Stimulated activated naive CD8-positive, alpha-beta T cell treated with anti-CD3 and anti-CD28 coated beads, Interleukin-15, amount 100 ng/mL, for 72 hours (primary cell): ENCODE data around the gene DEGS2.

Source experiments
- ATAC-seq: fragments of 150-1000 bp; cut with Tn5 transposase; 2 replicates; pipeline ENCODE4 v1.10.0; 2021; ENCODE audit warnings: mild to moderate bottlenecking, moderate library complexity
- DNase-seq, 2 donors: peaks; one replicate each; pipeline ENCODE4 v3.0.0; 2021 to 2022
- H3K27ac Mint-ChIP-seq, 2 donors: one replicate each; pipeline ENCODE4 v1.8.0; 2022; ENCODE audit warnings: mild to moderate bottlenecking in 2 of 2, mixed read lengths in 2 of 2, moderate library complexity in 2 of 2
- H3K27me3 Mint-ChIP-seq: one replicate; pipeline ENCODE4 v1.8.0; 2022; ENCODE audit warnings: mixed read lengths
- H3K4me1 Mint-ChIP-seq: one replicate; pipeline ENCODE4 v1.8.0; 2022; ENCODE audit warnings: mild to moderate bottlenecking, mixed read lengths
- H3K4me3 Mint-ChIP-seq, 2 donors: one replicate each; pipeline ENCODE4 v1.8.0; 2022; ENCODE audit warnings: mild to moderate bottlenecking in 2 of 2, mixed read lengths in 2 of 2, moderate library complexity in 1 of 2
- H3K9me3 Mint-ChIP-seq, 2 donors: one replicate each; pipeline ENCODE4 v1.8.0; 2022; ENCODE audit warnings: mixed read lengths in 2 of 2

DEGS2 gene

DNA sequence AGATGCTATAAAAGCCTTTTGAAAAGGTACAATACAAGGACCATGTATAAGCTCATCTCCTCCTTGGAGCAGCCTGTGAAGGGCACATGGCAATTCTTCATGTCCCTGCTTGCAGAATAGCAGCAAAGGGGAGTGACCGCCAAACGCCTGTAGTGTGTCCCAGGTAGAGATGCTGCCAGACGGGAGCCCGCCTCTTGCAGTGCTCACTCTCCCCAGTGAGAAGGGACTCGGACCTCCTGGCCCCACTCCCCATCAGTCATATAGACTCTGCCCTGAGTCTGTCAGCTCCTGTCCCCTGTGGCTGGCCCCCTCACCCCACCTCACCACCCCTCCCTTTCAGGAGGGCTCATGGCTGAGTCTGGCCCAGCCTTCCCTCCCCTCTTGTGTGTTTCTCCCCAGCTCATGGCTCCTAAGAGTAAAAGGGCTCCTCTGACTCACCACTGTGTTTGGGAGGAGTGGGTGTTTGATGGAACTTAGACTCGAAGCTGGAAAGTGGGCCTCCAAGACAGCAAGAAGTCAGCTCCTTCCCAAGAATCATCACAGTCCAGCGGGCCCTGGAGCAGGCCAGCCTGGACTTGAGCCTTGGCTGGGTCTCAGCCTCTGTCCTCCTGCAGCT, 40.9 kb downstream of the DEGS2 start:
- Mint-ChIP-seq H3K27me3 (no peaks in the 10 kb centered on the region), H3K27ac (peak overlapping the region; percentile 55 to 88), H3K4me1 (peaks cover 66% of the 10 kb centered on the region), H3K4me3 (no peak overlapping the region), H3K9me3 (no peaks in the 10 kb centered on the region)
- ATAC-seq (no peak), DNase-seq (no peak)

DNA sequence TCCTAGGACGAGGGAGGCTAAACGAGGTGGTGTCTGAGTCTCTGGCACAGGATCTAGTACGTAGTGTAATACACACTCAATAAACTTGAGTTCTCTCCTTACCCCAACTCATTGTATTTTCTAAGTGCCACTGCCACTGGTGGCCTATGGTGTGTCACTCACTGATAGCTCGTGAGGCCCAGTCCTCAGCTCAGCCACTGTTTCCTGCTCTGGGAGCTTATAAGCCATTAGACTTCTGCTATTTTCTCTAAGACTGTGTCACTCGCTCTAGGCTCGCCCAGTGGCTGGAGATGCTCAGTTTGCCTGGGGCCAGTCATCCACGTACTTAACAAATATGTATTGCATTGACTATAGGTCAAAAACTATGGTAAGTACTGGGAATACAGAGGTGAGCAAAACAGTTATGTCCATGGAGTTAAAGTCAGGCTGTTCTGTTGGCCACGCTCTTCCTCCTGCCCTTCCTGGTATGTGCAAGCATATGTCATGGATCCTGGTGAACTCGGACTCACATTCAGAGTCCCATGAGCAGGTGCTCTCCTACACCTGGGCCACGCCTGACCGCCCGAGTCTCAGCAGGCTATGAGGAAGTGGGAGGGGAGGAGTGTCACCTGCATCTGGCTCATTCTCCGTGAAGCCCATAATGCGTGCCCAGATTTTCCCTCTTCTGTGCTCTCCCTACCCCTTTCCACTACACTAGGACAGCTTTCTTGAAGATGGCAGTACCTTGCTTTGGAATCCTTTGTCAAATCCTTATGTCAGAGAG, 41.6 kb downstream of the DEGS2 start:
- no peaks in the 10 kb centered on the region for H3K9me3 Mint-ChIP-seq
- no peak for DNase-seq
- no peaks in the 10 kb centered on the region for H3K27me3 Mint-ChIP-seq
- no peak for ATAC-seq
- peaks cover 73% of the 10 kb centered on the region for H3K4me1 Mint-ChIP-seq
- peak overlapping the region; percentile 55 to 88 for H3K27ac Mint-ChIP-seq
- H3K4me3 Mint-ChIP-seq: no peak overlapping the region

DNA sequence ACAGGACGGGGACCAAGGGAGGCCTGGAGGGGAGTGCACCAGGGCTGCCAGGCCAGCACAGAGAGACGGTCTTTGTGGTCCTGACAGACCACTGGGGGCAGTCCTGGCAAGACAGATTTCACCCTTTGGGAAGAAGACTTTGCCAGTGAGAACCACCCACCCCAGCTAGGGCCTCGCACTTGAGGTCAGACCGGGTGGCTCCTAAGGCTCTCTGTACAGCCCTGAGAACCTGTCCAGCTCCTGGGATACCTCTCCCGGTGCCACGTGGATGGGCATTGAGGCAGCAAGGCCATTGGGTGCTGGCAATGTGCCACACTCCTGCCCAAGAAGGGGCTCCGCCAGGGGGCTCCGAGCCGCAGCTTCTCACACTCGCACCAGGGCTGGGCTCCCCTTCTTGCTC, 42.4 kb downstream of the DEGS2 start:
- DNase-seq (no peak), ATAC-seq (no peak)
- no peaks in the 10 kb centered on the region for H3K27me3 Mint-ChIP-seq
- H3K27ac Mint-ChIP-seq: peak overlapping the region; percentile 85 to 96
- peaks cover 80% of the 10 kb centered on the region for H3K4me1 Mint-ChIP-seq
- no peak overlapping the region for H3K4me3 Mint-ChIP-seq
- no peaks in the 10 kb centered on the region for H3K9me3 Mint-ChIP-seq

DNA sequence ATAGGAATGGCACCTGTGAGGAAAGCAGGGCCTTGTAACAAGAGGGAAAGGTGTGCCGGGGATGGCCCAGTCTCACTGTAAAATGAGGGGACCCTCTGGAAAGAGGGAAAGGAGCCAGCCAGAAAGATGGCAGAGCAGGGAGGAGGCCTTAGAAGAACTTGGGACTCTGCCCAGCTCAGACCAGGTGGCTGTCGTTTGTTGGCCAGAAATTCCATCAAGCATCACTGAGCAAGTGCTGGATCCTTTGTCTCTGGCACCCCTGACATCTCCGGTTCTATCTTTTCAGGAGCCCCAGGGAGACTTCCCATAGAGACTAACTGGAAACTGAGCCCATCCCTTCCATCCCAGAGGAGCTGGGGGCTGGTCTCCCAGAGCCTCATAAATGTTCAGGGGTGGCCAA, 43.3 kb downstream of the DEGS2 start:
- Mint-ChIP-seq H3K27me3 (no peaks in the 10 kb centered on the region), H3K4me3 (no peak overlapping the region), H3K4me1 (peaks cover 85% of the 10 kb centered on the region), H3K27ac (peak overlapping the region; percentile 85 to 96), H3K9me3 (no peaks in the 10 kb centered on the region)
- DNase-seq (no peak), ATAC-seq (no peak)

DNA sequence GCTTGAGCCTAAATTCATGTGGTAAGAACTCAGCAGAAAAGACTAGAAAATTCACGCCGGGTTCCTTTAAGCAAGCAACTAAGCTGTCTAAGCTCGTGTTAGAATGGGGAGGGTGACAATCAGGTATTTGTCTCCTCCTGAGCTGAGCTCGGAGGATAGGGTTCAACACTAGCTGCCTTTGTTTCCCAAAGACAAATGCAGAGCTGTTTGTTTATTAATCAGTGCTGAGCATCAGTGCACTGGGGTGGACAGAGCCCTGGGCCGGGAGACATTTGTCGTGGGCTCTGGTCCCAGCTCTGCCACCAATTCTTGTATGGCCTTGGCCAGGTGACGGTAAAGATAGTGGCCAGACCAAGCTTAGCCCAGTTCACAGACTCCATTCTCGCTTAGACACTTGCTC, 43.7 kb downstream of the DEGS2 start:
- peaks cover 85% of the 10 kb centered on the region for H3K4me1 Mint-ChIP-seq
- peak overlapping the region in 1 of 2 donors; percentile 96 for H3K27ac Mint-ChIP-seq
- DNase-seq (no peak), ATAC-seq (no peak)
- no peak overlapping the region for H3K4me3 Mint-ChIP-seq
- no peaks in the 10 kb centered on the region for H3K9me3 Mint-ChIP-seq
- no peaks in the 10 kb centered on the region for H3K27me3 Mint-ChIP-seq

DNA sequence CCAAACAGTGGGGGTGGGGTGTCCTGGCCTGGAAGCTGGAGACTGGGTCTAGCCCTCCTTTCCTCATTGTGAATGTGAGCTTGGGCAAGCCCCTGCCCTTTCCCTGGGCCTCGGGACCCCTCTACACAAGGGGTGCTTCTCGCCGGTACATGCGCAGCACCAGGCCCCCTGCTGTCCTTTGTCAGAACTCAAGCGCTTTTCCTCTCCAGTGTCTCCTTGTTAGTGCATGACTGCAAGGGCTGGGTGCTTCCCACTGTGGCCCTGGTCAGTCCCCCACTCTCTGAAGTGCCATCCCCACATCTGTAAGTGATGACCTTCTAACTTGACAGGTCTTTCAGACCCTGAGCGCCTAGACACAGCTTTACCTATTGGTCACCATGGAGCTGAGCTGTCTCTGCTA, 44.2 kb downstream of the DEGS2 start:
- DNase-seq: no peak
- peaks cover 86% of the 10 kb centered on the region for H3K4me1 Mint-ChIP-seq
- no peak for ATAC-seq
- no peak overlapping the region for H3K4me3 Mint-ChIP-seq
- H3K27me3 Mint-ChIP-seq: no peaks in the 10 kb centered on the region
- H3K27ac Mint-ChIP-seq: peak overlapping the region in 1 of 2 donors; percentile 96
- H3K9me3 Mint-ChIP-seq: no peaks in the 10 kb centered on the region

DNA sequence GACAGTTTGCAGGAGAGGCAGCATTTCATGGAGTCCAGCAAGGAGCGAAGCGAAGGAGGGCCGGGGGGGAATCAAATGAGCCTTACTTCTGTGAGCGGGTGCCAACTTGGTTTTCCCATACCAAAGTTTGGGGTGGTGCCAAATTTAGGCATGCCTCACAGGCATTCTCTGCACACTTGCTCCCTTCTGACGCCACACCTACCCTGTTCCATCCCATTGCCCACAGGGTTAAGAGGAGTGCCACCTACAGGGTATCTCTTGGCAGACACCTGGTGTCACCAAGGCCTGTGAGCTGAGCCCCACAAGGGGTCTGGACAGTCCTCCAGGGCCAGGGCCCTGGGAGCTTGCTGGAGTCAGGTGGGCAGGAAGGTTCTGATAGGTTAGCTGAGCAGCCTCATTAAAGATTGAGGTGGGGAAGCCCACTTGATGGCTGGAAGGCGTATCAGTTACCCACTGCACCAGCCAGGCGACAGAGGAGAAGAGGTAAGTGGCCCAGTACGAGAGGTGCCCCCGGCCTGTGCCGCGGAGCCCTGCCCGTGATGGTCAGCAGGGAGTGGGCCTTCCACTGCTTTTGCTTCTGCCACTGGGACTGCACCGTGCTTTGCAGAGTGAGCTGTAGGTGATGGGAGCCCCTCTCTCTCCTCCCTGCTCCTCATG, 45.2 kb downstream of the DEGS2 start:
- peak overlapping the region; percentile 61 to 66 for H3K27ac Mint-ChIP-seq
- no peaks in the 10 kb centered on the region for H3K9me3 Mint-ChIP-seq
- no peak for DNase-seq
- H3K4me3 Mint-ChIP-seq: no peak overlapping the region
- H3K4me1 Mint-ChIP-seq: peaks cover 85% of the 10 kb centered on the region
- no peaks in the 10 kb centered on the region for H3K27me3 Mint-ChIP-seq
- no peak for ATAC-seq

DNA sequence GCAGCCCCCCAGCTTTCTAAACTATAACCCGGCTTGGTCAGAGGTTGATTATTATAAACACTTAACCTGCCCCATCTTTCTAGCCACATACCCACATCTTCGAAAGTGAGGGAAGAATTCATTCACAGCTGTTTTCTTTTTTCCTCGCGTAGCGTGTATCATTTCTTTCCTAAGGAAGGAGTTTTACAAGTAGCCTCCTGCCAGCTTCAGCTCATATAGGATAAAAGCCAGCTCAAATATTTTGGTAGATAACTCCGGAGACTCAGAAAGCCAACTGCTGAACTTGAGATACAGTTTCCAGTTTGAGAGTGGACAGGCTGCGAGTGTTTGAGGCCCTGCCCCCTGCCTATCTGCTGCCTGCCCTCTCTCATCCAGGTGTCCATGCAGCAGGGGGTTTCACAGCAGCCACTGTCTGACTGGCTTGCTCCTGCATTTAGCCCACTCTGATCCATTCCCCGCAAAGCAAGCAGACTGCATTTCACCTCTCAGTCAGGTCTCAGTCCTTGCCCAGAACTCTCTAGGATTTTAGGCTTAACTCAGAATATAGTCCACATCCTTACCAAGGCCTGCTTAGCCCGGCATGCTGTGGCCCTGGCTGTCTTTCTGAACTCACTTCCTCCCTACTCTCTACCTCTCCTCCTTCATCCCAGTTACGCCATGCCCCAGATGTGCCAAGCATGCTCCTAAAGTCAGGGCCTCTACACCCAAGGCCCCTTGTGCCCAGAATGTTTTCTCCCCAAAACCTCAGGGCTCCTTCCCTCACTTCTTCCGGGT, 47.3 kb downstream of the DEGS2 start:
- Mint-ChIP-seq H3K4me3 (no peak overlapping the region), H3K27me3 (no peaks in the 10 kb centered on the region), H3K9me3 (no peaks in the 10 kb centered on the region), H3K27ac (peak overlapping the region; percentile 40 to 79), H3K4me1 (peaks cover 85% of the 10 kb centered on the region)
- DNase-seq (no peak), ATAC-seq (no peak)

DNA sequence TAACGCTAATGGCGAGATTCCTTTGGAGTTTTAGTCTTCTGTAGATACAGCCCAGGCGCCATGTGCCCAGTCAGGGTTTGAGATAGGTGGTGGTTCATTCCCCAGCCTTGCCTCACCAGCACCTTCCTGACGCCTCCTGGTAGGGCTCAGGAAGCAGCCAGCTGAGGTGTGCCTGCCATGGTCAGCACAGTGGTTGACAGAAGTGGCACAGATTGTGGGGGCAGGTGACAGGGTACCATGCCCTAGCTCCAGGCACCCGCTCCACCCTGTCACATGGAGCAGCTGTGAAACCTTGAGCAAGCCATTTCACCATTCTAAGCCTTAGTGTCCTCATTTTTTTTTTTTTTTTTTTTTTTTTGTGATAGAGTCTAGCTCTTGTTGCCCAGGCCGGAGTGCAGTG, 48.6 kb downstream of the DEGS2 start:
- Mint-ChIP-seq H3K4me1 (peaks cover 86% of the 10 kb centered on the region), H3K27me3 (no peaks in the 10 kb centered on the region), H3K9me3 (no peaks in the 10 kb centered on the region), H3K4me3 (no peak overlapping the region), H3K27ac (no peak overlapping the region)
- no peak for ATAC-seq
- DNase-seq: no peak

DNA sequence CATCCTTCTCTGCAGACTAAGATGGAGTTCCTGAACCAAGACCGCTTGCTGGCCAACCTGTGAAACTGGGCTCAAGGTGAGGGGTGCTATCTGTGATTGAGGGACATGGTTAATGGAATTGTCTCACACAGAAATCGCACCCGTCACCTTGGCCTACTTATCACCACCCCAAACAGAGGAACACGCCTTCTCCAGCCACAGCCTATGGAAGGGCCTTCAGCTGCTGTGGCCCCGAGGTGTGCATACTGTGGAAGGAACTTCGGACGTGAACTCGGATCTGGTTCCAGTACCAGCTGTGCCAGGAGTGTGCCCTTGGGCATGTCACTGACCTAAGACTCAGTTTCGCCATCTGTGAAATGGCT, 49.9 kb downstream of the DEGS2 start:
- ATAC-seq (no peak), DNase-seq (no peak)
- Mint-ChIP-seq H3K4me3 (peak overlapping the region in 1 of 2 donors; percentile 9), H3K27ac (peak overlapping the region; percentile 68 to 74), H3K9me3 (no peaks in the 10 kb centered on the region), H3K4me1 (peaks cover 88% of the 10 kb centered on the region), H3K27me3 (no peaks in the 10 kb centered on the region)

DNA sequence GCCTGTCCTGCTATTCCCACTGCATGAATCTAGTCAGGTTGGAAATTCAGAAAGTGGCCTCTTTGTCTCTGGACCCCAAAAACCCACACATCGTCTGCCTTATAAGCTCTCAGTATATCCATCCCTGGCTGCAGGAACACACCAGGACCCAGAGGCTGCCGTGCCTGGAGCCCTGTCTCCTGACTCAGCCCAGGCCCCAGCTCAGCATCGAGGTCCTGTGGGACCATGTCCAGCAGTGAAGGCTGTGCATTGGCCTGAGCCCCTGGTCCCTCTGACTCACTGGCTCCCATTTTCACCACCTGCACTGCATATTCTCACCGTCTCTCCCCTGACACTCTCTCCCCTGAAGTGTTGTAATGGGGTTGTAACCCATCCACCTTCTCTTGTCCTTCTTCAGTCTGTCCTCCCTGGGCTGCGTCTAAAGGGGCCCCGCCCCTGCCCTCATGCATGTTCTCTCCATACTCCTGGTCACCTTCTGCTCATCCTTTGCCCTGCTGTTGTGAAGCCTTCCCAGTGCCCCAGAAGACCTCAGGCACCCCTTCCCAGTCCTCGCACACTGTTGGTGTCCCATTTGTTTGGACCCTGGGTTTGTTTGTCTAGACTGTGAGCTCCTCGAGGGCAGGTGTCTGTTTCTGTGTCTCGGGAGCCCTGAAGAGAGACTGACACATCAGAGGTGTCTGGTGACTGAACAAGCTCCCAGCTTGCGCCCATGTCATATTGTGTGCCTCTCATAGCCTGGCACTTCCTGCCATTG, 50.4 kb downstream of the DEGS2 start:
- no peak for DNase-seq
- peak overlapping the region; percentile 96 to 97 for H3K27ac Mint-ChIP-seq
- peak overlapping the region in 1 of 2 donors; percentile 61 for H3K4me3 Mint-ChIP-seq
- no peak for ATAC-seq
- H3K4me1 Mint-ChIP-seq: peaks cover 89% of the 10 kb centered on the region
- H3K9me3 Mint-ChIP-seq: no peaks in the 10 kb centered on the region
- no peaks in the 10 kb centered on the region for H3K27me3 Mint-ChIP-seq

DNA sequence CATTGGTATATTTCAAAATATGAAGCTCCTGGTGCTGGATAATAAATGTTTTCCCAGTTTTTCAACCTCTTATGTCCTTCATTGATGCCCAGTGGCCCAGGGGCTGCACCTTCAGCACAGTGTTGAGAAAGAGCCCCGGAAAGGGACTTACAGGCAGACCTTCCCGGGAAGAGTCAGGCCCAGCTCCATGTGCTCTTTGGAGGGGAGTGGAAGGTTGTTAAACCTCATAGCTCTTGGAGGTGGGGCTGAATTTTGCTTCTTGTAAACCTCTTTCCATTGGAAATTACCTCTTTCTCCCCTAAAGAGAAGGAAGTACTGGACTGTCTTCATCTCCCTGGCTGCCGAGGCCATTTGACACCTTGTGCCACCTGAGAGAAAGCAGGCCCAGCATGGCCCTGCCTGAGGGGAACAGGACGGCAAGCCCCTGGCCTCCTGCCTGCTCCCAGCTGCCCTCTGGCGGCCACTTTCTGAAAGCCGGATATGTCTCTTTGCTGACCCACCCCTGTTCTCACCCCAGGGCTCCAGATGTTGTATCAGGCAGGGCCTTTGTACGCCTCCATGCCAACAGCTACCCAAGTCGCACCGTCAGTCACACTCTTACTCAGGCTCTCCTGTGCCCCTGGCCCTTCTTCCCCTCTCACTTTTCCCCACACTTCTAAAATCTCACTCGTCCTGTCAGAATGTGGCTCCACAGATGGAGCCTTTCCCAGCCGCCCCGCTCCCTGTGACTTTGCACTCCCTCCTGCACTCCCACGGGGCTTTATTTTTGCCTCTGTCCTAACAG, 51.2 kb downstream of the DEGS2 start:
- ATAC-seq (peak; percentile 81), DNase-seq (peak; percentile 85 to 88)
- Mint-ChIP-seq H3K27me3 (no peaks in the 10 kb centered on the region), H3K4me1 (peaks cover 89% of the 10 kb centered on the region), H3K9me3 (no peaks in the 10 kb centered on the region), H3K27ac (peak overlapping the region; percentile 93 to 97), H3K4me3 (peak overlapping the region; percentile 49 to 61)

DNA sequence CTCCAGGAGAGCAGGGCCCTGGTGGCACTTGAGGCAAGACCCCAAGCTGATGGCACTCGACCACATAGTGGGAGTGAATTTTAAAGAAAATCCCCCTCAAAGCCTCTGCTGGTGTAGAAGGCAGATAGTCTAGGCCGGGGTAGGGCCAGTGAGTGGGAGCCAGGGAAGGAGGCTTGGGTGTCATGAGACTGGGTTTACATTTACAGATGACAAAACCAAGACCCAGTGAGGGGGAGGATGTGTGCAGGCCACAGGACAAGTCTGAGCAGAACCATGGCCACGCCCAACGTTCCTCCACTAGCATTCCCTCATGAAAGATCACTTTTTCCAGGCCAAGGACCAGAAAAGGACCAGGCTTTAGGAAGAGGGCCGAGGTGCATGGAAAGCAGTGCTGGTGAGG, 52.2 kb downstream of the DEGS2 start:
- H3K27me3 Mint-ChIP-seq: no peaks in the 10 kb centered on the region
- peak in 1 of 2 donors; percentile 41 for DNase-seq
- peak; percentile 49 for ATAC-seq
- peaks cover 89% of the 10 kb centered on the region for H3K4me1 Mint-ChIP-seq
- H3K4me3 Mint-ChIP-seq: peak overlapping the region; percentile 62 to 79
- peak overlapping the region; percentile 80 to 98 for H3K27ac Mint-ChIP-seq
- no peaks in the 10 kb centered on the region for H3K9me3 Mint-ChIP-seq

DNA sequence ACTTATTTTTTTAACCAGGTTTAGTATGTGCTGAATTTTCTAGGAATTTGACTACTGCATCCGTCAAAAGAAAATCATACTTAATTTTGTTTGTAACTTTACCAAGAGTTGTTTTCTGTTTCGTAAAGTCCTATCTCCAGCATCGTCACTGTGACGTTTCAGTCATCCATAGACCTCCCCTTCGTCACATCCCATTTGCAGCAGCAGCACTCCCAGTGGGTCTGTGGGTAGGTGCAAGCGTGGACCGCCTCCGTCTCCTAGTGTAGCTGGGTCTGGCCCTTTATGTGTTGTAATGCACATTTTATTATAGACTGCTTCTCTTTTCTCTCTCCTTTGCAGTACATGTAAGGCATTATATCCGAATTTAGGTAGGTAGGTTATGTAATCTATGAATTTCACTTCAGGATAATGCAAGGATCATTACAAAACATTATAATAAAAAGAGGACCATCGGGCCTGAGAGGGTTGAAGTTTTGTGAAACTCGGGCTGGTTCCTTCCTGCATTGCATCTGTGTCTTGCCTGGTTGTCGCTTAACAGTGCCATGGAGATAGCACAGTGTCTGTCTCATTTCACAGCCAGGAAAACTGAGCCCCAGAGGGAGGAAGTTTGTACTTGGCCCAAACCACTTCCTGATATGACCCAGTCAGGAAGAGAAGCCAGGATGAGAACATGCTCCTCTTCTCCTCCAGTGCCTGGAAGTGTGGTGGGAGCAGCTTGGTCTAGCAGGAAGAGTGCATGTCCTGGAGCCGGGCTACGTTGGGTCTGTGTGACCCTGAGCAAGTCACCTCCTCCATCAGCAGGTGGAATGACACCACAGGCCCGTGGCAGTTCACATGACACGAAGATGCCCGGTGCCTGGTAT, 53.0 kb downstream of the DEGS2 start:
- peak overlapping the region; percentile 80 to 98 for H3K27ac Mint-ChIP-seq
- H3K4me3 Mint-ChIP-seq: peak overlapping the region; percentile 62 to 79
- H3K9me3 Mint-ChIP-seq: no peaks in the 10 kb centered on the region
- no peaks in the 10 kb centered on the region for H3K27me3 Mint-ChIP-seq
- ATAC-seq (peak; percentile 79), DNase-seq (peak; percentile 45 to 71)
- peaks cover 89% of the 10 kb centered on the region for H3K4me1 Mint-ChIP-seq
